ENCODE measurements around the gene SMIM14.
"Not testable (repeated sequence)": the region's sequence is repeated elsewhere in the genome, so short reads cannot be mapped to it uniquely, and the experiment has no call there.

The SMIM14 gene

DNA sequence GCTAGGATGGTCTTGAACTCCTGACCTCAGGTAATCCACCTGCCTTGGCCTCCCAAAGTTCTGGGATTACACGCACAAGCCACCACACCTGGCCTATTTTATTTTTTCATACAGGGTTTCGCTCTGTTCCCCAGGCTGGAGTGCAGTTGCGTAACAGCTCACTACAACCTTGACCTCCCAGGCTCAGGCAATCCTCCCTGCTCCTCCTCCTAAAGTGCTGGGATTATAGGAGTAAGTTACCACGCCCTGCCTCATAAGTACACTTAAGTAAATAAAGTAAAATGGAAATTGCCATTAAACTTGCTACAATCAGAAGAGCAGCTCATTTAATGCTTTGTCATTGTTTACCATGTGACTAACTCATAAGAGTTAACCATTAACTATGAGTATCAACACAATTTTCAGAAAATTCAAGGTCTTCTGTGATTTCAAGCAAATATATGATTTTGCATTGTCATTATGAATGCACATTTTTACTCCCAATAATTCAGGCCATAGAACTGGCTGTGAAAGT lies 123.7 kb downstream of the SMIM14 start:
- TF ChIP-seq CTCF (IDR thresholded peaks at IDR 0.05; ENCODE audit: borderline replicate concordance, control extremely low read depth, extremely low read depth, insufficient read depth, missing control alignments): no peak
- in situ Hi-C loops (cut with MboI; ENCODE audit: low sequenced_read_pairs, unreplicated experiment): no loop called here
- DNase-seq (ENCODE audit: low spot score): no peak

DNA sequence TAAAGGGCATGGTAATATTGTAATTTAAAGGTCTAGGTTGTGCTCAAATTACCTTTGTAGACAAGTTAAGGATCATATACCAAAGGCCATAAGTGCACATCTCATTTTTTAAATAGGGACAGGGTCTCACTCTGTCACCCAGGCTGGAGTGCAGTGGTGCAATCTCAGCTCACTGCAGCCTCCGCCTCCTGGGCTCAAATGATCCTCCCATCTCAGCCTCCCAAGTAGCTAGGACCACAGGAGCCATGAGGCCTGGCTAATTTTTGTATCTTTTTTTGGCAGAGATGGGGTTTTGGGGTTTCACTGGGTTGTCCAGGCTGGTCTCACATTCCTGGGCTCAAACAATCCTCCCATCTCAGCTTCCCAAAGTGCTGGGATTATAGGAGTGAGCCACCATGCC lies 124.4 kb downstream of the SMIM14 start:
- in situ Hi-C loops (cut with MboI; ENCODE audit: low sequenced_read_pairs, unreplicated experiment); DNase-seq (ENCODE audit: low spot score): not testable (repeated sequence)

DNA sequence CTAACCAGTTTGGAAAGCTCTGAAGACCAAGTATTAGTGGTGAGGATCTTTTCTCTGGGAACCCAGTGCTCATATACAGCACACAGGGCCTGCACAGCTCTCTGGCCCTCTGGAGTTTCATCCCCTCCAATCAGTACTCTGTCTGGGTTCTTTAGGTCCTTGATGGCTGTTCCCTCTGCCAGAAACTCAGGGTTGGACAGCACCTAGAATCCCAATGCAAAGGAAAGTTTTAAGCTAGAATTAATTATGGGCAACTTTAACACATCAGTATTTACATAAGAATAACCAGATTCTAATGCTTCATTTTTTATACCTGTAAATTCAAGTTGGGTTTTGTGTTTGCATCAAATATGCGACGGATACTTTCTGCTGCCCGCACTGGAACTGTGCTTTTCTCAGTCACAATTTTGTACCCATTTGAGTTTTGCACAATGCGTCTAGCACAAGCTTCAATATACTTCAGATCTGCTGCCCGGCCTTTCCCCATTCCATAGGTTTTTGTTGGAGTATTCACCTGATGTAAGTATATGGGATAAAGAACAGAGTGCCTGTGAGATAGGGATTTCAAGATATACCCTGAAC lies 128.2 kb downstream of the SMIM14 start:
- no peak for DNase-seq (ENCODE audit: low spot score)
- in situ Hi-C loops (cut with MboI; ENCODE audit: low sequenced_read_pairs, unreplicated experiment): no loop called here
- TF ChIP-seq CTCF (IDR thresholded peaks at IDR 0.05; ENCODE audit: borderline replicate concordance, control extremely low read depth, extremely low read depth, insufficient read depth, missing control alignments): no peak

DNA sequence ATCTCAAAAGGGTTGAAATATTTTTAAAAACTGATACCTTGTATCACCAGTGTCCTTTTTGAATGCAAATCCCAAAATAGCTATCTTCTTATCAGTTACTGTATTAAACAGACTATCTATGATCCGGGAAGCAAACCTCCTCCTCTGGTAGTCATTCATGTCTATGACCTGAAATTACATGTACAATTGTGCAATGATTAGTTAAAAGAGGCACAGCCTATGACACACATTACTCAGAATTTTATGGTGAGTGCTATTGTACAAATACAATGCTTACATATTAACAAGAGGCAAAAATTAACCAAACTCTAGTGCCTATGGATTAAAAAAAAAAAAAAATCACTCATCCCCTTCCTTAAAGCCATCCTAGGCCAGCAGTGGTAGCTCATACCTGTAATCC lies 133.1 kb downstream of the SMIM14 start:
- in situ Hi-C loops (cut with MboI; ENCODE audit: low sequenced_read_pairs, unreplicated experiment): no loop called here
- no peak for DNase-seq (ENCODE audit: low spot score)
- no peak for TF ChIP-seq CTCF (IDR thresholded peaks at IDR 0.05; ENCODE audit: borderline replicate concordance, control extremely low read depth, extremely low read depth, insufficient read depth, missing control alignments)

- no peak for DNase-seq (ENCODE audit: low spot score)
- TF ChIP-seq CTCF (IDR thresholded peaks at IDR 0.05; ENCODE audit: borderline replicate concordance, control extremely low read depth, extremely low read depth, insufficient read depth, missing control alignments): no peak
- in situ Hi-C loops (cut with MboI; ENCODE audit: low sequenced_read_pairs, unreplicated experiment): no loop called here
These were observed 134.1 kb downstream of the SMIM14 start for GRCh38 chr4:39504538-39504937.

- DNase-seq (ENCODE audit: low spot score); in situ Hi-C loops (cut with MboI; ENCODE audit: low sequenced_read_pairs, unreplicated experiment): not testable (repeated sequence)
These were observed 136.0 kb downstream of the SMIM14 start for GRCh38 chr4:39502664-39503035.

DNA sequence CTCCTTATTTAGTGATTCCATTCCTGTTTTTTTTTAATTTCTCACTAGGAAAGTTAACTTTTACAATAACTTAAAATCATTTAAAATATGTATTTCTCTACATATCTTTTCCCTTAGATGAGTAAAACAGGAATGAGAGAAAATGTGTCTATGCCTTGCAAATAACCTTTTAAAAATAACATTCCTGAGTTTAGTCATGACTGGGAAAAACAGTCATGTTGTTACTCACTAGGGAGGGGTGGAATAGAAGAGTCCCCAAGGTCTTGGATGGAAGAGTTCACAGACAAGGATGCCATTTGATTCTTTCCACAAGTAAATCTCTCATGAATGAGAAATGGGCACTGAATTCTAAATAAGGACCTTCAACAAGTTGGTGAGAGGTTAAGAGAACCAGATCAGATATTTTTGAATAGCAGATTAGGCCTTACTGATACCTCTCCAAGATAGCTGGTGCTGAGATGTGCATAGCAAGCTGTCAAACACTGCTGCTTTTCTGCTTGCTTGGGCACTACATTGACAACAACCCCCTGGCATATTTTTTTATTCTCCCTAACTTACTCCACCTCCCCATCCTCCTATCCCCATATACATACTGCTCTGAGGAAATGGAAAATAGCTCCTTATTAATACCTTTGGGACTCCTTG lies 136.5 kb downstream of the SMIM14 start:
- DNase-seq (ENCODE audit: low spot score): no peak
- in situ Hi-C loops (cut with MboI; ENCODE audit: low sequenced_read_pairs, unreplicated experiment): no loop called here
- TF ChIP-seq CTCF (IDR thresholded peaks at IDR 0.05; ENCODE audit: borderline replicate concordance, control extremely low read depth, extremely low read depth, insufficient read depth, missing control alignments): no peak

DNA sequence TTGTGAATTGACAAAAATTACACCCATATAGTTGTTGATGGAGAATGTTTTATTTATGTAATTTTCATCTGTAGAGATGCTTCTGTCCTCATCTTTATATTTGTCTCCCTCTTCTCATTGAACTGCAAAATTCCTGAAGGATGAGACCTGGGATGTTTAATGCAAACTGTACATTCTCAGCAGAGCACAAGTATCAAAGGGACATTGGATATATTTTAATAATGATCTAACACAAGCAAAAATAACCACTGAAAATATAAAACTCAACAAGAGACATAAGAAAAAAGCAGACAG lies 140.0 kb downstream of the SMIM14 start:
- TF ChIP-seq CTCF (IDR thresholded peaks at IDR 0.05; ENCODE audit: borderline replicate concordance, control extremely low read depth, extremely low read depth, insufficient read depth, missing control alignments): no peak
- in situ Hi-C loops (cut with MboI; ENCODE audit: low sequenced_read_pairs, unreplicated experiment): no loop called here
- no peak for DNase-seq (ENCODE audit: low spot score)
